Endothelial cell of umbilical vein (primary cell): Measurements from ENCODE around the gene TPM2. TPM values are rescaled to one million over a fixed set of nuclear protein-coding genes. Genes with fewer than 3 reads are reported as not detected.

Source experiments
- BruUV-seq: library from RNA; stranded (reverse); fragments of 400-500 nt; replicated peaks from 2 replicates; lab custom pipeline; 2021; lab: Mats Ljungman, UMichigan
- CTCF ChIA-PET: fragments of 300-600, 350-600 bp; sonication (Branson Sonifier 250); formaldehyde crosslinking; loops from one replicate; lab custom pipeline; 2021; ENCODE audit warnings: antibody characterized with exemption, inconsistent platforms; lab: Charles Lee
- POLR2A ChIA-PET: fragments of 300-600, 350-600 bp; sonication (Branson Sonifier 250); formaldehyde crosslinking; loops from one replicate; lab custom pipeline; 2021; ENCODE audit warnings: antibody characterized with exemption, inconsistent platforms; lab: Charles Lee
- DNase-seq: peaks from one replicate; pipeline ENCODE4 v3.0.0-alpha.2; 2011; ENCODE audit warnings: low read depth, low spot score
- FAIRE-seq: peaks from 2 replicates; lab custom pipeline; 2011; peaks lifted over from hg19 to GRCh38; lab: Jason Lieb, UNC
- H2AFZ ChIP-seq: 2 replicates; pipeline ENCODE4 v1.6.0; 2012; ENCODE audit warnings: low read depth, low read length, control low read depth, inconsistent platforms
- H3K27ac ChIP-seq: 2 replicates; pipeline ENCODE4 v1.5.1; 2011; ENCODE audit warnings: low read depth, mild to moderate bottlenecking, control low read depth, low read length, moderate library complexity; ENCODE audit not compliant: insufficient read depth
- H3K27me3 ChIP-seq, 2 experiments: 2 replicates each; pipeline versions ENCODE4 v1.6.0 to v1.6.1; 2011; ENCODE audit warnings: low read length in 2 of 2, mixed read lengths in 1 of 2; ENCODE audit not compliant: control insufficient read depth in 2 of 2, insufficient read depth in 2 of 2
- H3K36me3 ChIP-seq, 2 experiments: 2 replicates in 1 of 2; 3 replicates in 1 of 2; pipeline ENCODE4 v1.5.1; 2011; ENCODE audit warnings: low read length in 2 of 2, mild to moderate bottlenecking in 1 of 2, moderate library complexity in 1 of 2; ENCODE audit not compliant: control insufficient read depth in 2 of 2, insufficient read depth in 2 of 2; ENCODE audit errors: extremely low read depth in 1 of 2
- H3K4me1 ChIP-seq: 3 replicates; pipeline ENCODE4 v1.5.1; 2011; ENCODE audit warnings: mild to moderate bottlenecking, low read length; ENCODE audit not compliant: control insufficient read depth, insufficient read depth; ENCODE audit errors: extremely low read depth
- H3K4me2 ChIP-seq: 2 replicates; pipeline ENCODE4 v1.6.1; 2011; ENCODE audit warnings: low read length, control low read depth, mixed read lengths; ENCODE audit not compliant: insufficient read depth
- H3K4me3 ChIP-seq, 3 experiments: fragments of 200-600 bp in 1 of 3; sonication (generic), shearing (Covaris generic) in 1 of 3; replicated peaks in 1 of 3; 2 replicates each; pipeline ENCODE4 v1.5.1; 2011 to 2016; ENCODE audit warnings: control low read depth in 3 of 3, low read length in 3 of 3, mild to moderate bottlenecking in 2 of 3, inconsistent platforms in 1 of 3, low read depth in 1 of 3, moderate library complexity in 1 of 3; ENCODE audit not compliant: insufficient read depth in 1 of 3
- H3K79me2 ChIP-seq: 2 replicates; pipeline ENCODE4 v1.6.0; 2012; ENCODE audit warnings: low read length, inconsistent platforms; ENCODE audit not compliant: control insufficient read depth, insufficient read depth
- H3K9ac ChIP-seq: replicated peaks from 2 replicates; pipeline ENCODE3; 2011; ENCODE audit warnings: low read length, control low read depth; ENCODE audit not compliant: insufficient read depth; ENCODE audit errors: extremely low read depth
- H3K9me1 ChIP-seq: replicated peaks from 3 replicates; pipeline ENCODE4 v1.6.0; 2011; ENCODE audit warnings: mild to moderate bottlenecking, low read length; ENCODE audit not compliant: control insufficient read depth, insufficient read depth; ENCODE audit errors: extremely low read depth
- H3K9me3 ChIP-seq: replicated peaks from 2 replicates; pipeline ENCODE4 v1.5.1; 2012; ENCODE audit warnings: low read length, inconsistent platforms; ENCODE audit not compliant: control insufficient read depth, insufficient read depth
- H4K20me1 ChIP-seq: replicated peaks from 2 replicates; pipeline ENCODE3; 2011; ENCODE audit warnings: mild to moderate bottlenecking, low read length; ENCODE audit not compliant: control insufficient read depth, insufficient read depth; ENCODE audit errors: extremely low read depth
- CTCF ChIP-seq, 2 donors: IDR thresholded peaks; 1 replicate in 1 of 2; 2 replicates in 1 of 2; pipeline ENCODE4 v1.5.1; 2011; ENCODE audit warnings: low read length in 2 of 2, mild to moderate bottlenecking in 2 of 2, moderate library complexity in 2 of 2, control low read depth in 1 of 2, inconsistent platforms in 1 of 2, low read depth in 1 of 2; ENCODE audit not compliant: insufficient read depth in 1 of 2; ENCODE audit errors: extremely low read depth in 1 of 2
- EZH2 ChIP-seq: IDR thresholded peaks from 2 replicates; pipeline ENCODE4 v1.6.1; 2012; ENCODE audit warnings: borderline replicate concordance, low read depth, mild to moderate bottlenecking, moderate library complexity, low read length, inconsistent platforms; ENCODE audit not compliant: severe bottlenecking
- FOS ChIP-seq: IDR thresholded peaks from 2 replicates; pipeline ENCODE4 v1.6.1; 2011; ENCODE audit warnings: mild to moderate bottlenecking, low read length, moderate library complexity, borderline replicate concordance; ENCODE audit not compliant: insufficient read depth
- GATA2 ChIP-seq: IDR thresholded peaks from 2 replicates; pipeline ENCODE4 v1.7.0; 2011; ENCODE audit warnings: low read depth, mild to moderate bottlenecking, moderate library complexity, mixed read lengths, low read length; ENCODE audit not compliant: insufficient read length, insufficient read depth
- JUN ChIP-seq: IDR thresholded peaks from 2 replicates; pipeline ENCODE4 v1.6.1; 2011; ENCODE audit warnings: borderline replicate concordance, low read depth; ENCODE audit not compliant: insufficient read length, insufficient read depth
- MAX ChIP-seq: IDR thresholded peaks from 2 replicates; pipeline ENCODE4 v1.6.1; 2011; ENCODE audit not compliant: insufficient read depth, insufficient read length
- MYC ChIP-seq: IDR thresholded peaks from one replicate; pipeline ENCODE4 v1.6.1; 2011; ENCODE audit warnings: mild to moderate bottlenecking, low read depth, low read length
- POLR2A ChIP-seq: IDR thresholded peaks from 2 replicates; pipeline ENCODE4 v1.6.1; 2012; ENCODE audit warnings: low read depth, mild to moderate bottlenecking, control low read depth, low read length
- POLR2AphosphoS5 ChIP-seq: IDR thresholded peaks from 2 replicates; pipeline ENCODE4 v1.6.1; 2012; ENCODE audit warnings: low read depth, mild to moderate bottlenecking, control low read depth, low read length, moderate library complexity; ENCODE audit not compliant: insufficient read depth
- dilution Hi-C: fragments of 300-500 bp; cut with MboI; formaldehyde crosslinking; loops from one replicate; pipeline ENCODE4 v1.15.0; 2019; ENCODE audit warnings: low sequenced_read_pairs; ENCODE audit not compliant: extremely low pct_ligation_motif_present
- intact Hi-C: fragments of 100-400 bp; cut with micrococcal nuclease; formaldehyde crosslinking; loops from one replicate; pipeline ENCODE4 v1.10.0; 2022
- polyA plus RNA-seq, 4 experiments: library from polyadenylated mRNA; depleted of rRNA in 3 of 4; stranded (reverse) in 3 of 4; unstranded in 1 of 4; fragments of >200 nt; gene quantifications; 2 replicates each; pipeline versions ENCODE4 v1.2.1 to v1.2.3, GENCODE V29; 2011 to 2012; ENCODE audit warnings: missing spikeins in 1 of 4
- total RNA-seq: library from RNA; stranded (reverse); gene quantifications from 2 replicates; pipeline ENCODE4 v1.2.3, GENCODE V29; 2021

TPM2 gene
- total and polyA plus RNA-seq, 2 donors (not counting 3 experiments of a cell fraction or from before 2014, with no cell fraction given), result 144 to 279 TPM

- no peaks in the 10 kb centered on the region for H3K9me3 ChIP-seq
- peak within 1 kb of the TSS; percentile 24 for H3K9ac ChIP-seq
- H4K20me1 ChIP-seq, result no peaks in the 10 kb centered on the region
- intact Hi-C loops, result no loop called here
- H2AFZ ChIP-seq, result peak within 1 kb of the TSS; percentile 86
- TF ChIP-seq MAX, result peak; percentile 42
- TF ChIP-seq GATA2, result no peak
- peak; percentile 24 for TF ChIP-seq POLR2A
- TF ChIP-seq CTCF (IDR thresholded peaks at IDR 0.05; ENCODE audit: extremely low read depth in 1 of 2, insufficient read depth in 1 of 2, low read depth in 1 of 2, low read length in 2 of 2), result peak; percentile 21 to 40
- TF ChIP-seq POLR2AphosphoS5, result peak; percentile 79
- no peak for TF ChIP-seq JUN
- no peak for TF ChIP-seq FOS
- TF ChIP-seq EZH2, result no peak
- no peak for TF ChIP-seq MYC
- H3K36me3 ChIP-seq, result peaks cover 0 to 8% of the 10 kb centered on the region in 2 experiments
- BruUV-seq, result TSS peak; percentile 25
- peak within 1 kb of the TSS; percentile 84 for H3K4me2 ChIP-seq
- H3K4me3 ChIP-seq, result peak within 1 kb of the TSS; percentile 31 to 67 (median 43)
- H3K9me1 ChIP-seq, result no peaks in the 10 kb centered on the region
- H3K27ac ChIP-seq, result no peak within 1 kb of the TSS
- FAIRE-seq (peak; percentile 94), DNase-seq (peak; percentile 81)
- no peaks in the 10 kb centered on the region for H3K27me3 ChIP-seq
- peaks cover 18% of the 10 kb centered on the region for H3K4me1 ChIP-seq
- ChIA-PET POLR2A (interaction anchor here (1.1 to 1.5 kb wide), 2 partner anchors 25 to 26 kb away, joined by 3 to 5 read pairs; partner anchors contain the start of gene TPM2), CTCF (interaction anchor here (1.1 to 10.0 kb wide), 6 partner anchors 10 to 66 kb away, joined by 3 to 227 read pairs (median 6); partner anchors contain the start of gene TPM2)
- no peaks in the 10 kb centered on the region for H3K79me2 ChIP-seq
- dilution Hi-C loops, result no loop called here
Observed at GRCh38 chr9:35664531-35665470, 24.9 kb downstream of the TPM2 start, which contains the start of gene ARHGEF39. Gene ARHGEF39, minus strand, starts transcription at chr9:35665195. Its CDS starts 26 bp downstream, at chr9:35665169.
